Fibroblast of the conjunctiva (primary cell): ENCODE results near the gene ZNF577.
"Not testable (repeated sequence)": the region's sequence is repeated elsewhere in the genome, so short reads cannot be mapped to it uniquely, and the experiment has no call there.

ENCODE experiments used
- DNase-seq: peaks from one replicate; pipeline ENCODE4 v3.0.0-alpha.2; 2010; ENCODE audit warnings: low read depth

ZNF577 gene

DNA sequence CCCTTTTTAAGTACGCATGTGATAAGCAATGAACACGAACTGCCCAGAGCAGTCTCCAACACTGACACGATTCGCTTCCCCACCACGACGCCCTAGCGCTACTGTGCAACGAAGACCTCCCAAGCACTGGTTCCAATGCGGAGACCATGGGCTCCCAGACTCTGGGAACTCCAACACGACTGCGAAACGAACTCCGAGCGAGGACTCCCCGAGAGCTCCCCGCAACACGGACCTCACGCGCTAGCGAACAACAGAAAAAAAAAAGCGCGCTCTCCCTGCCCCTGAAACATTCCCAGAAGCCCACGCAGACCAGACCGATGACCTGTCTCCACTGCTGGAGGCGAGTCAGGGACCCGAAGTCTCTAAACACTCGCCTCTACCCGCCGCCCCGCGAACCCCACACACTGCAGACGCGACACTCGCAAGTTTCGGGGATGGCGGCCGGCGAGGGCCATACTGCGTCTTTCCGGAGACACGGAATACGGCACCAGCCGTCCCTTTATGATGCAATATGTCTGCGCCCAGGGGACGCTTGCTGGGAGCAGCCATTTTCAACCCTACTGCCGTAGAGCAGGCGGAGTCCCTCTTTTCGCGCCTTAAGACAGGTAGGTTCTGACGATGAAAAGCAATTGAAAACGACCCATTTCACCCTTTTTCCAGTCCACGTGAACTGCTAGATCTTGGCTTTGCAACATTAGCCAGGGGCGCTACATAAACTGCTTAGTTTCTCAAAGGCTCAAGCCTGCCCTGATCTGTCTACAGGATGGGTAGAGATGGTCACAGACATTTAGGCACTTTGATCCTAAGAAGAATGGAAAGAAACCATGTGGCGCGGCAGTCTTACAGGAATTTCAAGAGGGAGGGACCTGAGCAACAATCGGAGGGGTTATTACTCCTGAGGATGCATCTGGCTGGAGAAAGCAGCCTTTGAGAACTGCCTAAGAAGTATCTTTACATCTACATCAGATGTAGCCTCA lies at the start of gene ZNF577:
Gene ZNF577 (minus strand): TSS at position 430 of the 977 bp plus-strand sequence. CDS start 7,569 bp downstream, outside the sequence.
- DNase-seq: peak; percentile 77

GRCh38 chr19:51931921-51932320 lies 44.2 kb upstream of the ZNF577 start:
- no peak for DNase-seq

GRCh38 chr19:51927859-51928258 lies 40.1 kb upstream of the ZNF577 start:
- DNase-seq: no peak

DNA sequence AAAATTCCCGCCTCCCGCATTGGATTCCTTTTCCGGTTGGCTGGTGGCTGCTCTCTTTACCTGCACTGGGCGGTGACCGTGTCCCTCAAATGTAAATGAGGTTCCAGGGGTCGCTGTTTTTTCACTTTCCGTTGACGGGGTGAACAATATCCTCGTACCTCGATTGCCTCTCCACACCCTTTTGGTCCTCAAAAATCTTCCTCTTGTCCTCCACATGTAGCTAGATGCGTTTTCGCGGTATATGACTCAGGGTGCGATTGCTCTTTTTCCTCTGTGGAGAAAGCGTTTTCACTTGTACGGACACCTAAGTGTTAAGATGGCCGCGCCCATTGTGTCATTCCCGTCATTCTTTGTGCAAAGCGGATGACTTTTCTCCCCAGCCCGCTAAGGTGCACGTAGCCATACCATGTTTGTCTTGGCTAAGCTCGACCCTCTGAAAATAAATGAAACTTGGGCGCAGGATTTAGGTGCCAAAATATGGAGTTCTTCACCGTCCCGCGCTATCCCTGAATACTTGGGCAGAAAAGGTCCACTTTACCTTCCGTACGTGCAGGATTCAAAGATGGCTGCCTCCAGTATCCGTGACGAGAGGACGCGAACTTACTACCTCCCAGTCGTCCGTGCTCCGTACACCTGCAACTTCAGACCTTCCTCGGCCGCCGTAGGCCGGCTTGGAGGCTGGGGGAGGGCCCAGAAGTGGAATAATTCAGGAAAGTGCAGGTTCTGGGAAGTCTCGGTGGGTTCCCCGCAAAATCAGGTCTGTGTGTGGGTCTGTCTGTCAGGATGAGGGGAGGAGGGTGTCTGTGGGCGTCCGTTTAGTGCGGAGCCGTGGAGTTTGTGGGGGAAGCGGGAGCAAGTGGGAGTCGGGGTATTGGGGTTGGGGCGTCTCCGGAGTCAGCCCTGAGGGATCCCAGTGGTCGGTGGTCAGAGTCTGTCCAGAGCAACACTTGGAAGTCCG lies 39.3 kb upstream of the ZNF577 start, which contains the start of gene ZNF613:
Gene ZNF613 (plus strand): TSS at position 689 of the 958 bp plus-strand sequence. CDS start 8,749 bp downstream, outside the sequence.
- DNase-seq: peak; percentile 91

- DNase-seq: no peak
These were observed 38.7 kb upstream of the ZNF577 start for GRCh38 chr19:51926426-51926783.

GRCh38 chr19:51921949-51922348 lies 34.2 kb upstream of the ZNF577 start:
- DNase-seq: no peak

DNA sequence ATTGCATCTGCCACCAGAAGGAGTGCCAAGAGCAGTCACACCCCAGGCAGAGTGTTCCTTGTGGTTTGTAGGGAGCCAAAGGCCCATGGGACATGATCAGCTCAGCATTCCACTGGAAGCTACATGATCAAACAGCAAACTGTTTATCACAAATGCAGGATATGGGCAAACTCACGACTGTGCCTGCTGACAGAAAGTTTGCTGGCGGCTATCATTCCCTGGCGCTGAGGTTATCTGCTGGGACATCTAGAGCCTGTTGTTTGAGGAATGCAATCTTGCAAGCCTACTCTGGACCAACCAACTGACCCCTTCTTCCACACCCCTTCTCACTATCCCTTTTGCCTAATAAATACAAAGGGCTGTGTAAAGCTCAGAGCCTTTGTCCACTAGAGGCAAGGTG lies 31.9 kb upstream of the ZNF577 start:
- DNase-seq: no peak

DNA sequence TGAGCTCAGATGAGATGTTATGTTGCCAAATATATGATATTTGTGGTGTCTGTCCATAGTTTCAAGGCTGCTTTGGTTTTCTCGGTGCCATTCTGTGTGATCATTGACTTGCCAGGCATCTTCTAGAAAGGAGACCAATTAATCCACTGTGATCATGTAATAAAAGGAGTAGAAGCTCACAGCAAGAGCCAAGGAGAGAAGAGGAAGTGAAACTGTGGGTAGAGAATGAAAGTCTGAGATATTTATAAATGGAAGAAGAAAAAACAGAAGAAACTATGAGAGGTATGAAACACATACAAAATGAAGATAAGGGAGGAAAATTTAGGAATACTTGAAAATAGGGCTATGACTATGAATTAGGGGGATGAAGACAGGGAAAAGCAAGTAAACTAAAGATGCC lies 28.4 kb upstream of the ZNF577 start:
- DNase-seq: no peak

DNA sequence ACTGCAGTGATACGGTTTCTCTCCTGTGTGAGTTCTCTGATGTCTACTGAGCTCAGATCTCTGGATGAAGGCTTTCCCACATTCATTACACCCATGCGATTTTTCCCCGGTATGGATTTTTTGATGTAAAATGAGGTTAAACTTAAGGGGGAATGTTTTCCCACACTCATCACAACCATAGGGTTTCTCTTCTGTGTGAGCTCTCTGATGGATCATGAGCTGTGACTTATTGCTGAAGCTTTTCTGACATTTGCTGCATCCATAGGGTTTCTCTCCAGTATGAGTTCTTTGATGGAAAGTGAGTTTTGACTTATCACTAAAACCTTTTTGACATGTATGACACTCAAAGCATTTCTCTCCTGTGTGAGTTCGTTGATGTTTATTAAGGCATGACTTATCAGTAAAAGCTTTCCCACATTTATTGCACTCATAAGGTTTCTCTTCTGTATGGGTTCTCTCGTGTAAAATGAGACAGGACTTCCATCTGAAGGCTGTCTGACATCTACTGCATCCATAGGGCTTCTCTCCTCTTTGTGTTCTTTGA lies 27.6 kb upstream of the ZNF577 start:
- DNase-seq: no peak

DNA sequence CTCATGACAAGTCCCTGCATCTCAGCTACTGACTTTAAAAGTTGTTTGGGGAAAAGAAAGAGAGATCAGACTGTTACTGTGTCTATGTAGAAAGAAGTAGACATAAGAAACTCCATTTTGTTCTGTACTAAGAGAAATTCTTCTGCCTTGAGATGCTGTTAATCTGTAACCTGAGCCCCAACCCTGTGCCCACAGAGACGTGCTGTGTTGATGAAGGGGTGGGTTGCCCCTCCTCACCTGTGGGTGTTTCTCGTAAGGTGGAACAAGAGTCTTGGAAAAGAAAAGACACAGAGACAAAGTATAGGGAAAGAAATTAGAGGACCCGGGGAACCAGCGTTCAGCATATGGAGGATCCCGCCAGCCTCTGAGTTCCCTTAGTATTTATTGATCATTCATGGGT lies 20.2 kb upstream of the ZNF577 start:
- DNase-seq: not testable (repeated sequence)

DNA sequence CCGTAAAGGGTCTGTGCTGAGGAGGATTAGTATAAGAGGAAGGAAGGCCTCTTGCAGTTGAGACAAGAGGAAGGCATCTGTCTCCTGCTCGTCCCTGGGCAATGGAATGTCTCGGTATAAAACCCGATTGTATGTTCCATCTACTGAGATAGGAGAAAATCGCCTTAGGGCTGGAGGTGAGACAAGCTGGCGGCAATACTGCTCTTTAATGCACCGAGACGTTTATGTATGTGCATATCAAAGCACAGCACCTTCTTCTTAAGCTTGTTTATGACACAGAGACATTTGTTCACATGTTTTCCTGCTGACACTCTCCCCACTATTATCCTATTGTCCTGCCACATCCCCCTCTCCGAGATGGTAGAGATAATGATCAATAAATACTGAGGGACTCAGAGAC lies 18.4 kb upstream of the ZNF577 start:
- DNase-seq: not testable (repeated sequence)

GRCh38 chr19:51905639-51906038 lies 17.9 kb upstream of the ZNF577 start:
- DNase-seq: not testable (repeated sequence)

GRCh38 chr19:51905206-51905605 lies 17.5 kb upstream of the ZNF577 start:
- no peak for DNase-seq

DNA sequence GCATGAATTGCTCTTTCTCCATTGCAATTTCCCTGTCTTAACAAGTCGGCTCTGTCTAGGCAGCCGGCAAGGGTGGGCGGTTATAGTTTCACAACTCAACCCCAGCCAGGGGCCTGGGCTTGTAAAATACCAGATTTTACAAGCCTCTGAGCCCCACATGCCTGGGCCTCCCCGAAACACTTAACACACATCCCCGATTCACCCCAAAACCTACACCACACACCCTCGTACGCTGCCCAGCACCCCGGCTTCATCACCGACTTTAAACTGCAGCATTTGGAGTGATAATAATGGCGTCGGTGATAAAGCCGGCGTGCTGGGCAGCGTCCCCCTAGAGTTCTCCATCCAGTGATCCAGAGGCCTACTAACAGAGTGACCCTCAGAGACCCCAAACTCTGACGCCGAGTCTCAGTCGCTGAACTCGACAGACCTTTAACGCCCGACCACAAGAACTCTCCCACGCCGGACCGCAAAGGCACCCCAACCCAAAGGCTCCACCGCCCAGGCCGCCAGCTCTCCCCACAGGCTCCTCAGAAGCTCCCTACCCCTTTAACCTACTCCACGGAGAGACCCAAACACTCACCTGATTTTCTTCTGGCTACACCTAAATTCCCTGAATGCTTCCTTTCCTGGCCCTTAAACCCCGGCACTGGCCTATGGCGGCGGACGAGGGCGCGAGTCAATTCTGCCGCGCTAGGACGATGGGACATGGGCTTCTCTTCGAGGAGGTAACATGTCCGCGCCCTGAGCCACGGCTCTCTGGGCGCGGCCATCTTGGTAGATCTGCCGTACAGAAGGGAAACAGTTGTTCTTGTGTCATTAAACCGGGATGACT lies 16.8 kb upstream of the ZNF577 start, which contains the start of gene ZNF649:
Gene ZNF649 (minus strand): TSS at position 687 of the 835 bp plus-strand sequence. CDS start 4,910 bp downstream, outside the sequence.
- peak; percentile 65 for DNase-seq

- no peak for DNase-seq
These were observed 15.4 kb upstream of the ZNF577 start for GRCh38 chr19:51903192-51903591.

- DNase-seq: no peak
These were observed 14.1 kb upstream of the ZNF577 start for GRCh38 chr19:51901860-51902259.

DNA sequence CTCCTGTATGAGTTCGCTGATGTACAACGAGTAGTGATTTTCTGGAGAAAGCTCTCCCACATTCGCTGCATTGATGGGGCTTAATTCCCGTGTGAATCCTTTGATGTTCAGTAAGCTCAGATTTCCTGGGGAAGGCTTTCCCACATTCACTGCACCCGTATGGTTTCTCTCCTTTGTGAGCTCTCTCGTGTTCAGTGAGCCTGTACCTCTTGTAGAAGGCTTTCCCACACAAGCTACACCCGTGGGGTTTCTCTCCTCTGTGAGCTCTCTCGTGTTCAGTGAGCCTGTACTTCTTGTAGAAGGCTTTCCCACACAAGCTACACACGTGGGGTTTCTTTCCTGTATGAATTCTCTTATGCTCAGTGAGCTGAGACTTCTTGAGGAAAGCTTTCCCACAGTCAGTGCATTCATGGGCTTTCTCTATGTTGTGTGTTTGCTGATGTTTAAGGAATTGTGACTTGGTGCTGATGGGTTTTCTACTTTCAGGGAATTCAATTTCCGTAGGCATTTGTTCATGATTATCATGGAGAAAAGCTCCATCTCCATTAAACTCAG lies 3.5 kb upstream of the ZNF577 start:
- DNase-seq: no peak

- DNase-seq: no peak
These were observed 2.2 kb upstream of the ZNF577 start for GRCh38 chr19:51889934-51890333.

GRCh38 chr19:51884713-51885112 lies 3.0 kb downstream of the ZNF577 start:
- no peak for DNase-seq

GRCh38 chr19:51882518-51882917 lies 5.2 kb downstream of the ZNF577 start:
- no peak for DNase-seq

- no peak for DNase-seq
These were observed 14.7 kb downstream of the ZNF577 start for GRCh38 chr19:51873097-51873496.
